H4 (cell line): Measurements from ENCODE around the gene SLC36A1. TPM values are rescaled to one million over a fixed set of nuclear protein-coding genes. Genes with fewer than 3 reads are reported as not detected.
"Not testable (repeated sequence)": the region's sequence is repeated elsewhere in the genome, so short reads cannot be mapped to it uniquely, and the experiment has no call there.

ENCODE experiments used
- DNase-seq: peaks from one replicate; pipeline ENCODE4 v3.0.0-alpha.2; 2015; ENCODE audit warnings: low spot score
- total RNA-seq: library from RNA; depleted of rRNA; stranded (reverse); fragments of >200 nt; shearing (Covaris generic); gene quantifications from 2 replicates; pipeline ENCODE4 v1.2.3, GENCODE V29; 2014

The SLC36A1 gene
- total RNA-seq, 1 experiment from 2014 or later: 9.4 TPM

- DNase-seq: no peak
Measured at GRCh38 chr5:151483647-151484046, 36.2 kb downstream of the SLC36A1 start.

- DNase-seq: no peak
Measured at GRCh38 chr5:151487544-151487943, 40.1 kb downstream of the SLC36A1 start.

GRCh38 chr5:151490627-151491026 is 43.2 kb downstream of the SLC36A1 start:
- no peak for DNase-seq

DNA sequence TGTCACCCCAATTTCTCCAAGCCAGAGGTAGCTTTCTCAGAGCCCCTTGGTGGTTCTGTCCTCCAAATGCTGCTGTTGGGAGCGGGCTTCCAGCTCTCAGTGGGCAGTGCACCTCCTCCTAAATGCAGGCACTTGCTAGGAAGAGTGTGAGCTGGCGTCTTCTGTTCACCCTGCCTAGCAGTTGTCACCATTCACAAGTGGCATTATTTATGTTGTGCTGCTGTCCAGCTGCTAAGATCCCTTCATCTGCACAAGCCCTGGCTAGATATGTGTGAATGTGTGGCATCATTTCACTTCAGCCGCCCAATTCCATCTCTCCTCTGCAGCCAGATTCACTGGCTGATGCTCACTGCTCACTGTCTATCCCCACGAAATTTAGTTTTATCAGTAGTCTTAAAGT is 43.7 kb downstream of the SLC36A1 start:
- no peak for DNase-seq

DNA sequence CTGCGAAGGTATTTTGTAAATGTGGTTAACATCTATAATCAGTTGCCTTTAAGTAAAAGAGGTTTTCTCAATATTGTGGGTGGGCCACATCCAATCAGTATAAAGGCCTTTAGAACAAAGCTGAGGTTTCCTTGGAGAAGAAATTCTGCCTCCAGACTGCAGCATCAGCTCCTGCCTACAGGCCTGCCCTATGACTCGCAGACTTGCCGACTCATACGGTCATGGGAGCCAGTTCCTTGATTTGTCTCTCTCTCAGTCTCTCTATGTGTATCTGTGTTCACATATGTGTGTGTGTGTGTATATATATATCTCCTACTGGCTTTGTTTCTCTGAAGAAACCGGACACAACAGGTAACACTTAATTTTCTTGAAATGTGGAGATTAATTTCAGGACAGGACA is 45.3 kb downstream of the SLC36A1 start:
- no peak for DNase-seq

- no peak for DNase-seq
Measured at GRCh38 chr5:151493665-151494064, 46.3 kb downstream of the SLC36A1 start.

GRCh38 chr5:151495320-151495719 is 47.9 kb downstream of the SLC36A1 start:
- no peak for DNase-seq

DNA sequence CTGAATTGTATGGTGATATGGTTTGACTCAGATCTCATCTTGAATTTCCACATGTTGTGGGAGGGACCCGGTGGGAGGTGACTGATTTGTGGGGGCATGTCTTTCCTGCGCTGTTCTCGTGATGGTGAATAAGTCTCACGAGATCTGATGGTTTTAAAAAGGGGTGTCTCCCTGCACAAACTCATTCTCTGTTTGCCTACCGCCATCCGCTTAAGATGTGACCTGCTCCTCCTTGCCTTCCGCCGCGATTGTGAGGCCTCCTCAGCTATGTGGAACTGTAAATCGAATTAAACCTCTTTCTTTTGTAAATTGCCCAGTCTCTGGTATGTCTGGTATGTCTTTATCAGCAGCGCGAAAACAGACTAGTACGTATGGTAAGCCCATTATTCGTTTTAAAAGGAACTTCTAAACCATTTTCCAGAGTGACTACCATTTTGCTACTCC is 48.7 kb downstream of the SLC36A1 start:
- no peak for DNase-seq

GRCh38 chr5:151497391-151498002 is 50.1 kb downstream of the SLC36A1 start:
- DNase-seq: no peak

- DNase-seq: no peak
Measured at GRCh38 chr5:151498395-151499155, 51.2 kb downstream of the SLC36A1 start.

- DNase-seq: no peak
Measured at GRCh38 chr5:151499501-151500035, 52.2 kb downstream of the SLC36A1 start.

GRCh38 chr5:151504006-151504405 is 56.6 kb downstream of the SLC36A1 start:
- DNase-seq: no peak

DNA sequence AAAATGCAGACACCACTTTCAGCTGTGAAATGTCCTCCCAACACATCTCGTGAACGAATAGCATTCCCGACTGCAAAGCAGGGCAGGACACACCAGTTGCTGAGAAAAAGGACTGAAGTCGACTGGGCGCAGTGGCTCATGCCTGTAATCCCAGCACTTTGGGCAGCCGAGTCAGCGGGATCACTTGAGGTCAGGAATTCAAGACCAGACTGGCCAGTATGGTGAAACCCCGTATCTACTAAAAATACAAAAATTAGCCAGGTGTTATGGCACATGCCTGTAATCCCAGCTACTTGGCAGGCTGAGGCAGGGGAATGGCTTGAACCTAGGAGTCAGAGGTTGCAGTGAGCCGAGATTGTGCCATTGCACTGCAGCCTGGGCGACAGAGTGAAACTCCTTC is 60.9 kb downstream of the SLC36A1 start:
- DNase-seq: not testable (repeated sequence)

DNA sequence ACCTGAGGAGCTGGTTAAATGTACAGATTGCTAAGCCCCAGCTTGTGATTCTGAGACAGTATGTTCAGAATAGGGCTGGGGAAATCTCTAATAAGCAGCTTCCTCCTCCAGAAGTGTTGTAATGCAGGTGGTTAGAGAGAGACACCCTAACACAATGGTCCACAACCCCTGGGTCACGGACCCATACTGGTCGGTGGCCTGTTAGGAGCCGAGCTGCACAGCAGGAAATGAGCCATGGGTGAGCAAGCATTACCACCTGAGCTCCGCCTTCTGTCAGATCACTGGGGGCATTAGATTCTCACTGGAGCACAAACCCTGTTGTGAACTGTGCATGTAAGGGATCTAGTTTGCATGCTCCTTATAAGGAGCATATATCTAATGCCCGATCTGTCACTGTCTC is 61.8 kb downstream of the SLC36A1 start:
- no peak for DNase-seq

- no peak for DNase-seq
Measured at GRCh38 chr5:151509836-151510235, 62.4 kb downstream of the SLC36A1 start.

DNA sequence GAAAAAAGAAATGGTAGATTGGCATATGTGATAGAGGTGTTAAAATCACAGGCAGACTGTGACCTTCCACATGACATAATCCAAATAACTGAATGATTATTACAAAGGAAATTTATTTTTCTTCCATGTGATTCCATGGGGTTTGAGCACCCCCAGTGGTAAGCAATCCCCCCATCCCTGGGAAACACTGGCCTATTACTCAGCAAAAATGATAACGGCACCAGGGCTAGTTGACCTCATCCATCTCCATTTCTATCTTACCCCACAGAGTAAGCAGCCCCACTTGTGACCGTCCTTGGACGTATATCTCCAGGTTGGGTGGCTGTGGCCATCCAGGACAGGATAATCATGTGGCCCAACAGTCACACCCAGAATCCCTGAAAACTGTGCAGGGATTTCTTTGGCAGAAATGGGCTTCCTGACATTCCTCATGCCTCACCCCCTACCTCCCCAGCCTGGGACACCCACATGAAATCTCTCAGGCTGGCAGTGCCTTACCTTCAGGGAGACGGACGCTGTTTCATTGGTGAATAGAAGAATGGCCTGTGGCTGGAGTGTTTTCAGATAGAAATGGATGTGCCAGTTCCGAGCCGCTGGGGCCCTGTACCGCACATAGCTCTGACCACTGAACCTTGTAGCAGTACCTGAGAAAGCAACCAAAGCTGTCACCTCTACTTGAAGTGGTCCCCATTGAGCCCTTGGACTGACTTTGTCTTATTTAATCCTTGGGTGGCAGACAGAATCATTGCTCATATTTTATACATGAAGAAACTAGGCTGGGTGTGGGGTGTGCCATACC is 69.9 kb downstream of the SLC36A1 start:
- DNase-seq: no peak

DNA sequence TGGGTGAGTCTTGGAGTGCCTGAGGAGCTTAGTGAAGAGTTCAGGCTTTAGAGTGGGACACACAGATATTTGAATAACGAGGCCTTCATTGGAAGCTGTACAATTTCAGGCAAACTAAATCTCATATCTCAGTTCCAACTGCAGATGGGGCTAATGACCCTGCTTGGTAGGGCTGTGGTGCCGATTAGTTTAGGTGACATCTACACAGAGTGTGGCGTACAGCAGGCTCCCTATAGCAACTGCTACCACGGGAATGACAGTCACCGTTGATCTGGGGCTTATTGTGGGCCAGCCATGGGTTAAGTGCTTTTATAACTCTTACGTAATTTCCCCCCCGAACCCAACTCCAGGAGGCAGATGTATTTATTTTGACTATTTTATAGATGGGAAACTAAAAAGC is 72.9 kb downstream of the SLC36A1 start:
- no peak for DNase-seq

- DNase-seq: no peak
Measured at GRCh38 chr5:151522226-151522625, 74.8 kb downstream of the SLC36A1 start.

DNA sequence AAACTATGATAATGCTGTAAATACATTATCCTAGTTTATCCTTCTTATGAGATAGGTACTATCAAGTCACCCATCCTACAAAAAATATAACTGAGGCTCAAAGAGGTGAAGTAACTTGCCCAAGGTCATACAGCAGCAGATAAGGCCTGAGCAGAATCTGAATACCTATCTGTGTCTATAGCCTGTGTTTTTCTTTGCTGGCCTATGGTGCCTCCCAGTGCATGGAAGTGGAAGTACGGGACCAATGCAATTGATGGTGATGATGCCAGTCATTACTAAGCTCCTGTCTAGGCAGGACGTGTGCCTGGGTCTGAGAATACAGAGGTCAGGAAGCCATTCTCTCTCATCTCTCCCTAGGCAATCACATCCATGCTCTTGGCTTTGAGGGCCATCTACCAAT is 75.9 kb downstream of the SLC36A1 start:
- DNase-seq: peak; percentile 36

DNA sequence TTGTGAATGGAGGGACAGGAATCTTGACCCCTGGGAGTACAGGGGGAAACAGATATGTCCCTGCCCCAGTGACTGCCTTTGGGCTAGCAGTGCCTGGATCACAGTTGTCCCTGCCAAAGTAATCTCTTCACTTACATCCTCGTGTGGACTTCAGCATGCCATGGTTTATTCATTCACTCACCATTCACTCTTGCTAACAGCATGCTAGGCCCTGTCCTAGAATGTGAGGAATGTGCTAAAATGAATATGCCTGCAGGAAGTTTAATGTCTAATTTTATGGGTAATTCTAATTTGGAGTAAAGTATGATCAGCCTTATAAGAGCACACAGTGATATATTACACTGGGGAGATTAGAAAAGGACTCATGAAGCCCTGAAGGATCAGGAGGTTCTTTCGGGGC is 80.8 kb downstream of the SLC36A1 start:
- no peak for DNase-seq

GRCh38 chr5:151528996-151529395 is 81.6 kb downstream of the SLC36A1 start:
- no peak for DNase-seq

DNA sequence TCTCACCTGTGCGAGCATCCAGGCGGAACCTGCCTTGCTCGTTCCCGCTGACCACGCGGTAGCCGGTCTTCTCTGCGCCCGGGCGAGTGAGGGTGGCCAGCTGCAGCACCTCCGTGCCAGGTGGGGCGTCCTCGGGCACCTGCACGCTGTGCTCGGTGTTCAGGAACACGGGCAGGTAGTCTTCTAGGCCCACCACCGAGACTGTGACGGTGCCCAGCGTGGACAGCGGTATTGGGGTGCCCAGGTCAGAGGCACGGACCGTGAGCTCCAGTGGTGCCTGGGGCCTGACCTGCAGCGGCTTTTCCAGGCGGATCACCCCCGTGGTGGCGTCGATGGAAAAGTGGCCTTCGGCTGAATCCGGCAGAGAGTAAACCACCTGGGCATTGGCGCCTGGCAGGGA is 84.2 kb downstream of the SLC36A1 start:
- no peak for DNase-seq
